Sciatic nerve (tissue), 2 donors: ENCODE measurements around the gene TNK1. TPM values are rescaled to one million over a fixed set of nuclear protein-coding genes. Genes with fewer than 3 reads are reported as not detected.
A peak's percentile ranks its signal among the peaks of the same experiment; 100 is the strongest.
"Not testable (repeated sequence)": the region's sequence is repeated elsewhere in the genome, so short reads cannot be mapped to it uniquely, and the experiment has no call there.

Experiments used
- ATAC-seq: fragments of 200-7000 bp; cut with Tn5 transposase; one replicate; pipeline ENCODE4 v1.9.1; 2020; ENCODE audit warnings: mild to moderate bottlenecking, moderate library complexity
- DNase-seq: peaks from one replicate; pipeline ENCODE4 v3.0.0-alpha.2; 2020; ENCODE audit warnings: low spot score
- intact Hi-C: fragments of 100-400 bp; cut with DNase I; formaldehyde crosslinking; loops from one replicate; pipeline ENCODE4 v1.14.2; 2022
- total RNA-seq: library from RNA; stranded (reverse); fragmentation: NEBNext Ultra II Directional; extraction: Animal tissue kit (Norgen Biotek cat#: 25700); gene quantifications from one replicate; pipeline ENCODE4 v1.2.1, GENCODE V29; 2021
- donor health status: DM: no; HTN: no; CAD: no.
- donor health status: DM: no; HTN: no; CAD: no.

Gene TNK1
- total RNA-seq, 1 donor from 2014 or later: 6.1 TPM

- ATAC-seq: no peak
- intact Hi-C loops: loop anchor here (10.0 kb wide), 1 partner anchor 212 kb away; the partner anchor contains the start of gene SENP3
These were observed 27.8 kb upstream of the TNK1 start for GRCh38 chr17:7352910-7353635.

DNA sequence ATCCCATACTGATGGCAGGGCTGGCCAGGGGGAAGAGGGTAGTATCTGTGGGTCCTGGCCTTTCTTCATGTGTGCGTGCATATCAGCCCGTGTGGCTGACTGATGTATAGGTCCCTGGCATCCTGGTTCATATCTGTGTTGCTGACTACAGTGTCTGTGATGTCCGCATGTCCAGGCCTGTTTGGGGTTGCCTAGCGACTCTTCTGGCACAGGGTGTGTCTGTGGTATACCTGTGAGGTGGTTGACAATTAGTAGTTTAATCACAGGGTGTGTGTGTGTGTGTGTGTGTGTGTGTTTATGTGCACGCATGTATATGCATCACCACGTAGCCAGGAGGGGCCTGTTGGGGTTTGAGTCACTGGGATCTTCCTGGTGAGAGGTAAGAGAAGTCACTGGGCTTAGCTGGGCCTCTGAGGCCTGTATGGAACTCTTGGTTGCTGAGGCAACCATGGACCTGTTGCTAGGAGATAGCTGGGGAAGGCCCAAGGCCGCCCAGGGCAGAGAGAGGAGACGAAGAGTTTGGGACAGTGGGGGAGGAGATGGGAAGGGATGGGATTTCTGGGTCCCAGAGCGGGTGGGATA is 26.5 kb upstream of the TNK1 start:
- DNase-seq (no peak), ATAC-seq (no peak)
- intact Hi-C loops: loop anchor here (10.0 kb wide), 1 partner anchor 210 kb away; the partner anchor contains the start of gene SENP3

More at GRCh38 chr17:7352910-7353635, 27.8 kb upstream of the TNK1 start:
- DNase-seq: peak; percentile 70

GRCh38 chr17:7355053-7355452 is 25.8 kb upstream of the TNK1 start, which contains the start of gene TMEM95:
Gene TMEM95, plus strand, starts transcription at chr17:7355156. Its CDS starts 49 bp downstream, at chr17:7355205.
- peak; percentile 87 for DNase-seq
- intact Hi-C loops: loop anchor here (10.0 kb wide), 1 partner anchor 210 kb away; the partner anchor contains the start of gene SENP3
- ATAC-seq: no peak

DNA sequence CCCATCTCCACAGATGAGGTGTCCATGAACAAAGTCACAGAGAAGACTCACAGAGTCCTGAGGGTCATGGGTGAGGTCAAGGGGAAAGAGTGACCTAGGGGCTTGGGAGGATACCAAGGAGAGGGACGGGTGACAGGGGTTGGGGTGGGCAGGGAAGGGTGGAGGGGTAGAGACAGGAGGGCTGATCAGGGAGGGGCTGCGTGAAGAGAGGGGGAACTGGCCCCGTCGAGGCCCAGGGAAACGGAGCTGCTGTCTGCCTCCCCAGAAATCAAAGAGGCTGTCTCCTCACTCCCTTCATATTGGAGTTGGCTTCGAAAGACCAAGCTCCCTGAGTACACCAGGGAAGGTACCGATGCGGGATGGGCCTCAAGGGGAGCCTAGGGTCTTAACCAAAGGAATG is 25.3 kb upstream of the TNK1 start:
- no peak for ATAC-seq
- intact Hi-C loops: loop anchor here (10.0 kb wide), 1 partner anchor 209 kb away; the partner anchor contains the start of gene SENP3
- DNase-seq: no peak

- intact Hi-C loops: loop anchor here (10.0 kb wide), 1 partner anchor 209 kb away; the partner anchor contains the start of gene SENP3
- ATAC-seq (peak; percentile 44), DNase-seq (peak; percentile 90)
These were observed 24.8 kb upstream of the TNK1 start for GRCh38 chr17:7356072-7356549.

- ATAC-seq: peak; percentile 12
- intact Hi-C loops: loop anchor here (10.0 kb wide), 1 partner anchor 208 kb away; the partner anchor contains the start of gene SENP3
- DNase-seq: no peak
These were observed 24.1 kb upstream of the TNK1 start for GRCh38 chr17:7356756-7357155.

GRCh38 chr17:7357381-7357780 is 23.5 kb upstream of the TNK1 start:
- ATAC-seq (no peak), DNase-seq (no peak)
- intact Hi-C loops: loop anchor here (10.0 kb wide), 1 partner anchor 207 kb away; the partner anchor contains the start of gene SENP3

DNA sequence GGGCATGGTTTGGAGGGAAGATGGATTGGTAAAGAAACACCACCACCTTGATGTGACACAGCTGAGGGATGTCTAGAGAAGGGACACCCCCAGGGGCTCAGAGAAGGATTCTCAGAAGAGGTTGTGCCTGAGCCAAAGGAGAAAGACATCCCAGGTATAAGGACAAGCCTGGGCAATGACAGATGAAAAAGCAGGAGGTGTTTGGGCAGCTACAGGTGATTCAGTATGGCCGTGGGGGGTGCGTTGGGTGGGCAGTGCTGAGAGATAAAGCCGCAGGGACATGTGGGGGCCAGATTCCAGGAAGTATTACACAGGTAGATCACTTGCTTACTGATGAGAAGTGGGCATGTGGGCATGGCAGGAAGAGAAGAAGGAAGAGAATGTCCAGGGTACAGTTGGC is 19.0 kb upstream of the TNK1 start:
- no peak for DNase-seq
- ATAC-seq: no peak
- intact Hi-C loops: no loop called here

DNA sequence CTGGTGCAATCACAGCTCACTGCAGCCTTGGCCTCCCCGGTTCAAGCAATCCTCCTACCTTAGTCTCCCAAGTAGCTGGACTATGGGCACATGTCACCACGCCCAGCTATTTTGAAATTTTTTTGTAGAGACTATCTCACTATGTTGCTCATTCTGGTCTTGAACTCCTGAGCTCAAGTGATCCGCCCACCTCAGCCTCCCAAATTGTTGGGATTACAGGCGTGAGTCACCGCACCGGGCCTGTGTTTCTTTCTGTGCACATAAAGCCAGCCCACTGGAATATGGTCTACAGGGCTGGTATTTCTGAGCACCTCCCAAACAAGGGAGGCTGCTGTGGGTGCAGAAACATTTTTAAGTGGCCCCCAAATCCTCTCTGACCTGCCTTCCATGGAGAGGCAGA is 17.6 kb upstream of the TNK1 start:
- intact Hi-C loops: no loop called here
- no peak for DNase-seq
- no peak for ATAC-seq

GRCh38 chr17:7365963-7366362 is 14.9 kb upstream of the TNK1 start:
- intact Hi-C loops, ATAC-seq, DNase-seq: not testable (repeated sequence)

GRCh38 chr17:7367083-7367482 is 13.8 kb upstream of the TNK1 start:
- no peak for DNase-seq
- no peak for ATAC-seq
- intact Hi-C loops: no loop called here

DNA sequence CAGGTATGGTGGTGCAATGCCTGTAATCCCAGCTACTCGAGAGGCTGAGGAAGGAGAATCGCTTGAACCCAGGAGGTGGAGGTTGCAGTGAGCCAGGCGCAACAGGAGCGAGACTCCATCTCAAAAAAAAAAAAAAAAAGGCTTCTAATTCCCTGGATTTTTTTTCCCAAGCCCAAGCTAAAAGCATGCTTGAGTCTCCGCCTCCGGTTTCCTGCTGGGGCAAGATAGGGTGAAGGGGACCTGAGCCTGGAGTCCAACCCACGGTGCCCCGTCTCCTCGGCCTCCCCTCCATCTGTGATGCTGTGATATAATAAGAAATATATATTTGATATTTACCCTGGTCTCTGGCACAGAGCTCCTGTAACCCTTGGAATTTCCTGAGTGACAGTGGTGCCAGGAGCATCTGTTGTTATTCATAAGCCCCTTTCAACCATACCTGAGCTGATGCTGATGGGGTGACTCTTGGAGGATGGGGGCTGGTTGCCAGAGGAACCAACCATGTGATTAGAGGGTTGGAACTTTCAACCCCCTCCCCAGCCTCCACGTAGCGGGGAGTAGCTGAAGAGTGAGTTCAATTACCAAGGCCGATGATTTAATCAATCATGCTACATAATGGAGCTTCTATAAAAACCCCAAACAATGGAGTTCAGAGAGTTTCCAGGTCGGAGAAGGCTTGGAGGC is 12.8 kb upstream of the TNK1 start:
- intact Hi-C loops: no loop called here
- DNase-seq: no peak
- no peak for ATAC-seq

GRCh38 chr17:7368599-7368994 is 12.3 kb upstream of the TNK1 start:
- DNase-seq, ATAC-seq, intact Hi-C loops: not testable (repeated sequence)

GRCh38 chr17:7369825-7370224 is 11.1 kb upstream of the TNK1 start:
- DNase-seq (no peak), ATAC-seq (no peak)
- intact Hi-C loops: no loop called here

DNA sequence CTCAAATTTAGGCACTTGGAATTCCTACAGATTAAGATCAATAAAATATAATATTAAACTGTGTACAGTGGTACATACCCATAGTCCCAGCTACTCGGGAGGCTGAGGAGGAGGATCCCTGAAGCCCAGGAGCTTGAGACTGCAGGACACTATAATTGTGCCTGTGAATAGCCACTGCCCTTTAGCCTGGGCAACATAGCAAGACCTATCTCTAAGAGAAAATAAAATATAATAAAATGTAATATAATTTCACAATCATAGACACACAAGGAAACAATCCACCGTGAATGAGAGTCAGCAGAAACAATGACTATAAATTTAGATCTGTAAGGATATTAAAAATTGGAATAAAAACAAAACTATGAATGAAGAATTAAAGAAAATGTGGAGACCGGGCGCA is 10.0 kb upstream of the TNK1 start:
- no peak for ATAC-seq
- intact Hi-C loops: no loop called here

GRCh38 chr17:7374353-7374752 is 6.5 kb upstream of the TNK1 start:
- intact Hi-C loops: no loop called here
- ATAC-seq: no peak
- no peak for DNase-seq

More for the DNA sequence above, 10.0 kb upstream of the TNK1 start:
- no peak for DNase-seq

DNA sequence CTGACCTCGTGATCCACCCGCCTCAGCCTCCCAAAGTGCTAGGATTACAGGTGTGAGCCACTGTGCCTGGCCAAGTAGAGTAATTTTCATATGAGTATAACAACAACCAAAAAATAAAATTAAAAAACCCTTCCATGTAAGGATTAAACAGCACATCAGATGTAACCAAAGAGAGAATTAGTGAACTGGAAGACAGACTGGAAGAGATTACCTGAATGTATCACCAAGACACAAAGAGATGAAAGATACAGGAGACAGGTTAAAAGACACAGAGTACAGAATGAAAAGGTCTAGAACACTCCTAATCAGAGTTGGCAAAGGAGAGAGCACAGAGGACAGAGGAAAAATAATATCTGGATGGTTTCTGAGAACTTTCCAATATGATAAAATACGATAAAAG is 1.8 kb upstream of the TNK1 start:
- ATAC-seq: no peak
- no peak for DNase-seq
- intact Hi-C loops: no loop called here

DNA sequence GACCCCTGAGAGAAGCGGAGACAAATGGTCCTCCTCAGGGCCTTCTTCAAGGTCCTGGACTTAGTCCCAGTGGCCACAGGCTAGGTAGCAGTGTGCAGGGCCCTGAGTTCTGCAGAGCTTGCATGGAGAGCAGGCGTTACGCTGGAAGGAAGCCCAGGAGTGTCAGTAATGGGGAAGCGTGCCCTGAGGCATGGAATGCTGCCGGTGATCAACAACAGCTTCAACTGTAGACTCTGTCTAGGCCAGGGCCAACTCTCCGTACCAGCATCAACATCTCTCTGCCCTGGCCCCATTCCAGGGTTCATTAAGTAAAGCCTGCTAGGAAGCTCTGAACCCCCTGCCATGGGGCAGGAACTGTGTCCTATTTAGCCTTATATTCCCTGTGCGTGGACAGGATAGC is 568 bp upstream of the TNK1 start:
- intact Hi-C loops: no loop called here
- no peak for DNase-seq

GRCh38 chr17:7382901-7383300 is 2.0 kb downstream of the TNK1 start:
- DNase-seq (no peak), ATAC-seq (no peak)
- intact Hi-C loops: no loop called here

More for the DNA sequence above, 568 bp upstream of the TNK1 start:
- ATAC-seq: no peak
